HepG2 (cell line): ENCODE results near the gene KRTAP12-1. TPM values are rescaled to one million over a fixed set of nuclear protein-coding genes. Genes with fewer than 3 reads are reported as not detected.

Experiments
- BRF2 ChIP-seq: sonication (generic); formaldehyde crosslinking; IDR thresholded peaks from 2 replicates; pipeline ENCODE4 v1.8.1; 2022; ENCODE audit warnings: mild to moderate bottlenecking, missing genetic modification reagents
- HDAC2 ChIP-seq: sonication (generic); formaldehyde crosslinking; IDR thresholded peaks from 2 replicates; pipeline ENCODE4 v1.4.0; 2020; ENCODE audit warnings: missing genetic modification reagents
- HDAC6 ChIP-seq: fragments of 200-600 bp; sonication (generic); IDR thresholded peaks from 2 replicates; pipeline ENCODE4 v1.7.0; 2017; ENCODE audit warnings: mild to moderate bottlenecking, antibody characterized with exemption, low read length, low read depth
- IRF2 ChIP-seq: IDR thresholded peaks from 2 replicates; pipeline ENCODE4 v1.6.1; 2018; ENCODE audit warnings: missing genetic modification reagents, missing compliant biosample characterization
- JUND ChIP-seq: sonication (generic); formaldehyde crosslinking; IDR thresholded peaks from 2 replicates; pipeline ENCODE4 v1.8.0; 2022; ENCODE audit warnings: mild to moderate bottlenecking, missing genetic modification reagents
- MEF2D ChIP-seq: sonication (generic); formaldehyde crosslinking; IDR thresholded peaks from 2 replicates; pipeline ENCODE4 v1.5.1; 2020; ENCODE audit warnings: mild to moderate bottlenecking, missing genetic modification reagents
- MYC ChIP-seq: sonication (generic); formaldehyde crosslinking; IDR thresholded peaks from 2 replicates; pipeline ENCODE4 v1.9.0; 2021; ENCODE audit warnings: missing genetic modification reagents, borderline replicate concordance
- NR3C1 ChIP-seq: sonication (generic); formaldehyde crosslinking; IDR thresholded peaks from 2 replicates; pipeline ENCODE4 v1.4.0; 2020; ENCODE audit warnings: missing genetic modification reagents
- RFX3 ChIP-seq: IDR thresholded peaks from 2 replicates; pipeline ENCODE4 v1.6.1; 2016; ENCODE audit warnings: missing biosample characterization, missing genetic modification reagents
- SCMH1 ChIP-seq: sonication (generic); formaldehyde crosslinking; IDR thresholded peaks from 2 replicates; pipeline ENCODE4 v1.9.0; 2021; ENCODE audit warnings: missing genetic modification reagents, mild to moderate bottlenecking, borderline replicate concordance
- TBL1XR1 ChIP-seq: fragments of 150-350 bp; IDR thresholded peaks from 2 replicates; pipeline ENCODE4 v1.6.1; 2014; ENCODE audit warnings: borderline replicate concordance, low read length; ENCODE audit not compliant: partially characterized antibody
- ZNF382 ChIP-seq: sonication (generic); formaldehyde crosslinking; IDR thresholded peaks from 2 replicates; pipeline ENCODE4 v1.5.0; 2020; ENCODE audit warnings: missing genetic modification reagents, mild to moderate bottlenecking, borderline replicate concordance
- ZNF430 ChIP-seq: sonication (generic); formaldehyde crosslinking; IDR thresholded peaks from 2 replicates; pipeline ENCODE4 v1.9.0; 2021; ENCODE audit warnings: mild to moderate bottlenecking, missing genetic modification reagents
- ZNF546 ChIP-seq: sonication (generic); formaldehyde crosslinking; conservative IDR thresholded peaks from 2 replicates; pipeline ENCODE4 v1.8.1; 2023; ENCODE audit warnings: mild to moderate bottlenecking, missing genetic modification reagents
- ZNF788 ChIP-seq: sonication (generic); formaldehyde crosslinking; IDR thresholded peaks from 2 replicates; pipeline ENCODE4 v1.5.0; 2020; ENCODE audit warnings: mild to moderate bottlenecking, missing genetic modification reagents, borderline replicate concordance
- ZSCAN31 ChIP-seq: sonication (generic); formaldehyde crosslinking; IDR thresholded peaks from 2 replicates; pipeline ENCODE4 v1.5.0; 2020; ENCODE audit warnings: low read depth, mild to moderate bottlenecking, missing genetic modification reagents
- polyA plus RNA-seq, 8 experiments: library from polyadenylated mRNA; depleted of rRNA in 3 of 8; stranded (reverse) in 7 of 8; unstranded in 1 of 8; fragments of >200 nt; fragmentation: Illumina TruSeq in 4 of 8; extraction: Trizol in 4 of 8; gene quantifications; 2 replicates each; pipeline versions ENCODE4 v1.2.1 to v1.2.3, GENCODE V29; 2011 to 2016; ENCODE audit warnings: low read depth in 4 of 8, missing spikeins in 1 of 8, mixed read lengths in 1 of 8; ENCODE audit not compliant: insufficient read depth in 1 of 8
- total RNA-seq, 5 experiments: library from RNA; depleted of rRNA; stranded (reverse); fragments of >200 nt; fragmentation: Illumina TruSeq; extraction: Trizol; gene quantifications; 2 replicates each; pipeline ENCODE4 v1.2.3, GENCODE V29; 2016; ENCODE audit warnings: low read depth in 1 of 5
- TF ChIP-seq, protein P1 (sequence below): IDR thresholded peaks from 2 replicates; pipeline ENCODE4 v1.6.1; 2016; ENCODE audit warnings: control low read depth
- TF ChIP-seq, protein P2 (sequence below): sonication (generic); formaldehyde crosslinking; IDR thresholded peaks from 2 replicates; pipeline ENCODE4 v1.4.0; 2020; ENCODE audit warnings: missing genetic modification reagents
- TF ChIP-seq, protein P3 (sequence below): sonication (generic); formaldehyde crosslinking; conservative IDR thresholded peaks from 2 replicates; pipeline ENCODE4 v1.8.1; 2023; ENCODE audit warnings: missing genetic modification reagents
- TF ChIP-seq, protein P4 (sequence below): sonication (generic); formaldehyde crosslinking; IDR thresholded peaks from 2 replicates; pipeline ENCODE4 v1.4.0; 2020; ENCODE audit warnings: mild to moderate bottlenecking, missing genetic modification reagents

Gene KRTAP12-1
- total and polyA plus RNA-seq, 2 of the 13 experiments (the other 11 are each of a cell fraction or from before 2014, with no cell fraction given) = not detected

DNA sequence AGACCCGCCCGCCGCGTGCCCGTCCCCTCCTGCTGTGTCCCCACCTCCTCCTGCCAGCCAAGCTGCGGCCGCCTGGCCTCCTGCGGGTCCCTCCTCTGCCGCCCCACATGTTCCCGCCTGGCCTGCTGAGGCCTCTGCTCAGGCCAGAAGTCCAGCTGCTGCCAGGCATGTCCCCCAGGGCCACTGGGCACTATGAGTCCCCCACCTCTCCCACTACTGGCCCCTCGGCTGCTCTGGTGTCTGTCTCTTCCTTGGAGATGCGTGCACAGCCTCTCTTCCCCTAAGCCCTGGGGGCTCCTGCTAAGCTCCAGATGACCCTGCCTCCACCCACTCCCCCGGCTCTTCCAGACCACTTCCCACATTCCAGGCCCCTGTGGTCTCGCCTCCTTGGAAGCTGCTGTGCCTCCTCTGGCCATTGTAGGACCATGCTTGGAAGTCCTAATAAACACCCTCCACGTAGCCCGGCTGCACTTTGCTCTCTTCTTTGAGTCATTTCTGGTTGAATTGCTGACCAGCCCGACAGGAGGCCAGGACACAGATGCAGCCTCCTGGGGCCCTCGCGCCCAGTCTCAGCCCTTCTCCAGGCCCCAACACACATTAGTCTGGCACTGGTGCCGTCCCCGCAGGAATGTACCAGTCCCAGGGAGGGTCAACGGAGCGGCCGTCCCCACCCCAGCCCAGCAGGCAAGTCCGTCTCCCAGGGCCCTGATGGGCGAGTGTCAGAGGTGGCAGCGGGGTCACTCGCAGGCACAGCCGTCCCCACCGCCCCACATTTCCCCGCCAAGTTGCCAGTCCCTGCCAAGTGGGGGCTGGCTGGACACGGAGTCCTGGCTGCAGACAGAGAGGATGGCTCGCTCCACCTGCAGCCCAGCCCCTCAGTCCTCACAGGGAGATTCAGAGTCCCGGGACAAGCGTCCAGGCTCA lies 16.1 kb upstream of the KRTAP12-1 start (continued):
- no peak for TF ChIP-seq ZNF546
- TF ChIP-seq, protein P1, sequence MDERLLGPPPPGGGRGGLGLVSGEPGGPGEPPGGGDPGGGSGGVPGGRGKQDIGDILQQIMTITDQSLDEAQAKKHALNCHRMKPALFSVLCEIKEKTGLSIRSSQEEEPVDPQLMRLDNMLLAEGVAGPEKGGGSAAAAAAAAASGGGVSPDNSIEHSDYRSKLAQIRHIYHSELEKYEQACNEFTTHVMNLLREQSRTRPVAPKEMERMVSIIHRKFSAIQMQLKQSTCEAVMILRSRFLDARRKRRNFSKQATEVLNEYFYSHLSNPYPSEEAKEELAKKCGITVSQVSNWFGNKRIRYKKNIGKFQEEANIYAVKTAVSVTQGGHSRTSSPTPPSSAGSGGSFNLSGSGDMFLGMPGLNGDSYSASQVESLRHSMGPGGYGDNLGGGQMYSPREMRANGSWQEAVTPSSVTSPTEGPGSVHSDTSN (CRISPR knock-in tag) = no peak
- TF ChIP-seq ZNF788 (CRISPR knock-in tag) = 0 out of 2 replicates have a peak, but pooled peaks have one; percentile 32
- TF ChIP-seq SCMH1 (CRISPR knock-in tag) = no peak
- TF ChIP-seq TBL1XR1 = no peak
- TF ChIP-seq, protein P2, sequence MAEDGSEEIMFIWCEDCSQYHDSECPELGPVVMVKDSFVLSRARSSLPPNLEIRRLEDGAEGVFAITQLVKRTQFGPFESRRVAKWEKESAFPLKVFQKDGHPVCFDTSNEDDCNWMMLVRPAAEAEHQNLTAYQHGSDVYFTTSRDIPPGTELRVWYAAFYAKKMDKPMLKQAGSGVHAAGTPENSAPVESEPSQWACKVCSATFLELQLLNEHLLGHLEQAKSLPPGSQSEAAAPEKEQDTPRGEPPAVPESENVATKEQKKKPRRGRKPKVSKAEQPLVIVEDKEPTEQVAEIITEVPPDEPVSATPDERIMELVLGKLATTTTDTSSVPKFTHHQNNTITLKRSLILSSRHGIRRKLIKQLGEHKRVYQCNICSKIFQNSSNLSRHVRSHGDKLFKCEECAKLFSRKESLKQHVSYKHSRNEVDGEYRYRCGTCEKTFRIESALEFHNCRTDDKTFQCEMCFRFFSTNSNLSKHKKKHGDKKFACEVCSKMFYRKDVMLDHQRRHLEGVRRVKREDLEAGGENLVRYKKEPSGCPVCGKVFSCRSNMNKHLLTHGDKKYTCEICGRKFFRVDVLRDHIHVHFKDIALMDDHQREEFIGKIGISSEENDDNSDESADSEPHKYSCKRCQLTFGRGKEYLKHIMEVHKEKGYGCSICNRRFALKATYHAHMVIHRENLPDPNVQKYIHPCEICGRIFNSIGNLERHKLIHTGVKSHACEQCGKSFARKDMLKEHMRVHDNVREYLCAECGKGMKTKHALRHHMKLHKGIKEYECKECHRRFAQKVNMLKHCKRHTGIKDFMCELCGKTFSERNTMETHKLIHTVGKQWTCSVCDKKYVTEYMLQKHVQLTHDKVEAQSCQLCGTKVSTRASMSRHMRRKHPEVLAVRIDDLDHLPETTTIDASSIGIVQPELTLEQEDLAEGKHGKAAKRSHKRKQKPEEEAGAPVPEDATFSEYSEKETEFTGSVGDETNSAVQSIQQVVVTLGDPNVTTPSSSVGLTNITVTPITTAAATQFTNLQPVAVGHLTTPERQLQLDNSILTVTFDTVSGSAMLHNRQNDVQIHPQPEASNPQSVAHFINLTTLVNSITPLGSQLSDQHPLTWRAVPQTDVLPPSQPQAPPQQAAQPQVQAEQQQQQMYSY (CRISPR knock-in tag) = no peak
- TF ChIP-seq JUND (CRISPR knock-in tag) = no peak
- no peak for TF ChIP-seq HDAC6
- no peak for TF ChIP-seq NR3C1
- TF ChIP-seq ZSCAN31 (CRISPR knock-in tag) = peak; percentile 30; the same call in 1 of the 2 replicates
- TF ChIP-seq ZNF382 (CRISPR knock-in tag) = no peak
- TF ChIP-seq MEF2D (CRISPR knock-in tag) = 0 out of 2 replicates have a peak, but pooled peaks have one; percentile 41
- peak; percentile 62; the same call in 1 of the 2 replicates for TF ChIP-seq ZNF430
- no peak for TF ChIP-seq RFX3 (CRISPR knock-in tag)
- TF ChIP-seq, protein P3, sequence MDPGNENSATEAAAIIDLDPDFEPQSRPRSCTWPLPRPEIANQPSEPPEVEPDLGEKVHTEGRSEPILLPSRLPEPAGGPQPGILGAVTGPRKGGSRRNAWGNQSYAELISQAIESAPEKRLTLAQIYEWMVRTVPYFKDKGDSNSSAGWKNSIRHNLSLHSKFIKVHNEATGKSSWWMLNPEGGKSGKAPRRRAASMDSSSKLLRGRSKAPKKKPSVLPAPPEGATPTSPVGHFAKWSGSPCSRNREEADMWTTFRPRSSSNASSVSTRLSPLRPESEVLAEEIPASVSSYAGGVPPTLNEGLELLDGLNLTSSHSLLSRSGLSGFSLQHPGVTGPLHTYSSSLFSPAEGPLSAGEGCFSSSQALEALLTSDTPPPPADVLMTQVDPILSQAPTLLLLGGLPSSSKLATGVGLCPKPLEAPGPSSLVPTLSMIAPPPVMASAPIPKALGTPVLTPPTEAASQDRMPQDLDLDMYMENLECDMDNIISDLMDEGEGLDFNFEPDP = no peak
- TF ChIP-seq, protein P4, sequence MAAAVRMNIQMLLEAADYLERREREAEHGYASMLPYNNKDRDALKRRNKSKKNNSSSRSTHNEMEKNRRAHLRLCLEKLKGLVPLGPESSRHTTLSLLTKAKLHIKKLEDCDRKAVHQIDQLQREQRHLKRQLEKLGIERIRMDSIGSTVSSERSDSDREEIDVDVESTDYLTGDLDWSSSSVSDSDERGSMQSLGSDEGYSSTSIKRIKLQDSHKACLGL (CRISPR knock-in tag) = no peak
- no peak for TF ChIP-seq BRF2 (CRISPR knock-in tag)
- TF ChIP-seq MYC (CRISPR knock-in tag) = peak; percentile 15; the same call in 1 of the 2 replicates
- TF ChIP-seq IRF2 (CRISPR knock-in tag) = peak; percentile 31; the same call in 1 of the 2 replicates
- TF ChIP-seq HDAC2 (CRISPR knock-in tag) = peak; percentile 32; the same call in 1 of the 2 replicates
